HFFc6 (cell line): ENCODE measurements around the gene NKX2-3. TPM values are rescaled to one million over a fixed set of nuclear protein-coding genes. Genes with fewer than 3 reads are reported as not detected.

Experiments used
- DNase-seq: peaks from one replicate; pipeline ENCODE4 v3.0.0-alpha.2; 2018
- H3K27ac Mint-ChIP-seq: 2 replicates; pipeline ENCODE4 v1.8.0; 2020; ENCODE audit warnings: mild to moderate bottlenecking, mixed read lengths
- H3K27me3 Mint-ChIP-seq: 2 replicates; pipeline ENCODE4 v1.8.0; 2021; ENCODE audit warnings: mild to moderate bottlenecking, moderate library complexity, mixed read lengths; ENCODE audit not compliant: insufficient read depth
- H3K36me3 Mint-ChIP-seq: 2 replicates; pipeline ENCODE4 v1.8.0; 2021; ENCODE audit warnings: low read depth, mixed read lengths
- H3K4me1 Mint-ChIP-seq: 2 replicates; pipeline ENCODE4 v1.8.0; 2020; ENCODE audit warnings: low read depth, mixed read lengths
- H3K4me3 Mint-ChIP-seq: 2 replicates; pipeline ENCODE4 v1.8.0; 2020; ENCODE audit warnings: mild to moderate bottlenecking, moderate library complexity, mixed read lengths
- H3K9me3 Mint-ChIP-seq: 2 replicates; pipeline ENCODE4 v1.8.0; 2020; ENCODE audit warnings: mild to moderate bottlenecking, mixed read lengths
- total RNA-seq, 6 experiments: library from RNA; stranded (reverse); fragmentation: NEBNext Ultra II Directional; extraction: Animal tissue kit (Norgen Biotek cat#: 25700); gene quantifications; 2 replicates in 1 of 6; 3 replicates in 5 of 6; pipeline ENCODE4 v1.2.3, GENCODE V29; 2021
- TF ChIP-seq, protein P1 (sequence below): fragments of 200-600 bp; sonication (generic); IDR thresholded peaks from 2 replicates; pipeline ENCODE4 v1.5.0; 2021; ENCODE audit warnings: antibody characterized with exemption, mild to moderate bottlenecking

The NKX2-3 gene
- total RNA-seq, 6 experiments from 2014 or later, result not detected

DNA sequence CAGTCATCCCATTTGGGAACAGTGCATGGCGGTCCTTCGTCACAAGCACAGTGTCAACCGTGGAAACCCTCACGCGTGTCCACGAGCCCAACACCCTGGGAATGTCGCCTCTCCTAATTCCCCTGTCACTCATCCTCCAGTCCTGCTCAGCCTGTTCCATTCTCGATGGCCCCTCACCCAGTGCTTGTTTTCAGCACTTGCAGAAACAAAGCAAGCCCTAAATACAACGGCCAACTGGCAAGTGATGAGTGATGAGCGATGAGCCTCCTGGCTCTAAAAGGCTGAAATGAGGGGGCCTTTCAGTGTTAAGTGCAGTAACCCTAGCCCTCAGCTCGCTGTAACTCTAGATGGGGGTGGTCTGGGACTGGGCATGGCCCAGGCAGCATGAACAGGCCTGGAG lies 22.6 kb downstream of the NKX2-3 start:
- H3K27ac Mint-ChIP-seq, result no peak overlapping the region
- no peaks in the 10 kb centered on the region for H3K9me3 Mint-ChIP-seq
- H3K27me3 Mint-ChIP-seq, result peaks cover 44% of the 10 kb centered on the region
- TF ChIP-seq, protein P1, sequence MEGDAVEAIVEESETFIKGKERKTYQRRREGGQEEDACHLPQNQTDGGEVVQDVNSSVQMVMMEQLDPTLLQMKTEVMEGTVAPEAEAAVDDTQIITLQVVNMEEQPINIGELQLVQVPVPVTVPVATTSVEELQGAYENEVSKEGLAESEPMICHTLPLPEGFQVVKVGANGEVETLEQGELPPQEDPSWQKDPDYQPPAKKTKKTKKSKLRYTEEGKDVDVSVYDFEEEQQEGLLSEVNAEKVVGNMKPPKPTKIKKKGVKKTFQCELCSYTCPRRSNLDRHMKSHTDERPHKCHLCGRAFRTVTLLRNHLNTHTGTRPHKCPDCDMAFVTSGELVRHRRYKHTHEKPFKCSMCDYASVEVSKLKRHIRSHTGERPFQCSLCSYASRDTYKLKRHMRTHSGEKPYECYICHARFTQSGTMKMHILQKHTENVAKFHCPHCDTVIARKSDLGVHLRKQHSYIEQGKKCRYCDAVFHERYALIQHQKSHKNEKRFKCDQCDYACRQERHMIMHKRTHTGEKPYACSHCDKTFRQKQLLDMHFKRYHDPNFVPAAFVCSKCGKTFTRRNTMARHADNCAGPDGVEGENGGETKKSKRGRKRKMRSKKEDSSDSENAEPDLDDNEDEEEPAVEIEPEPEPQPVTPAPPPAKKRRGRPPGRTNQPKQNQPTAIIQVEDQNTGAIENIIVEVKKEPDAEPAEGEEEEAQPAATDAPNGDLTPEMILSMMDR, result no peak
- peaks cover 24% of the 10 kb centered on the region for H3K4me1 Mint-ChIP-seq
- no peaks in the 10 kb centered on the region for H3K36me3 Mint-ChIP-seq
- DNase-seq, result no peak
- no peak overlapping the region for H3K4me3 Mint-ChIP-seq

DNA sequence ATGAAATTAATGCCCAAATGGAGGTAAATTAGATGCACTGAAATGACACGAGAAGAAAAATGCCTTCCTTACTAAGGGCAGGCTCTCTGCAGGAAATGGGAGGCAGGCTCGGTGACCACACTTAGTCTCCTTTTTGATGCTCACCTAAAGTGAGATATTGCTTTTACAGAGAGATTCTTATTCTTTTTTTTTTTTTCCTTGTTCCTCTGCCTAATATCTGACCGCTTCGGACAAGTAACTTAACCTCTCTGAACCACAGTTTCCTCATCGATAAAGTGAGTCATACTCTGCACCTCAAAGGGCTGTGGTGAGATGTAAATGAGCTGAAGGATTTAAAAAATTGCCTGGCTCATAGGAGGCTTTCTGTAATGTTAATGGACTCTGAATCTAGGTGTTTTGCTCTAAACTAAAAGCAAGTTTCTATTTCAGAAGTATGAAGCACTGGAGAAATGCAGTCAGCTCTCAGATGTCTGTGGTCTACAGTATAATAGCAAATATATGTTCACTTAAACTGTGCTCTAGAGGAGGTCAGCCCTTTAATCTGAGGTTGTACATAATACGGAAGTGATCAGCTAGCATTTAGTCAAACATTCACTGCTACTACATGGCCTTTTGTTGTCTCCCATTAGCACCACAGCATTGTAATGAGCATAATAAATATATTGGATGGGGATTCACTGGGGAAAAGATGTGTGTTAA lies 23.2 kb downstream of the NKX2-3 start:
- Mint-ChIP-seq H3K9me3 (no peaks in the 10 kb centered on the region), H3K27me3 (peaks cover 41% of the 10 kb centered on the region), H3K4me3 (no peak overlapping the region), H3K4me1 (peaks cover 22% of the 10 kb centered on the region), H3K36me3 (no peaks in the 10 kb centered on the region), H3K27ac (no peak overlapping the region)
- peak; percentile 8 for DNase-seq
- TF ChIP-seq, protein P1, result no peak

DNA sequence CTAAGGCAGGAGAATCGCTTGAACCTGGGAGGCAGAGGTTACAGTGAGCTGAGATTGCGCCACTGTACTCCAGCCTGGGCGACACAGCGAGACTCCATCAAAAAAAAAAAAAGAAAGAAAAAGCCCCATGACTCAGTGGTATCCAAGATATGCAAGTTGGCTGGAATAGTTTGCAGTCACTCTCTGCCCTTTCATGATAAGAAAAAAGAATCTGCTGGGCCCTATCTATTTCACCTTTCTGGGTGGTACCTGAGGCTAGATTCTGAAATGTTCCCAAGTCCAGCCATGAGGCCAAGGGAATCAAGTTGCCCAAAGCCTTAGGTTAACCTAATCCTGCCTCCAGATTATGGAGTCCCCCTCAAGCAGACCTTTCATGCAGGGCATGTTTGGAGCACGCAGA lies 24.3 kb downstream of the NKX2-3 start:
- Mint-ChIP-seq H3K27ac (no peak overlapping the region), H3K4me3 (no peak overlapping the region), H3K4me1 (peaks cover 11% of the 10 kb centered on the region)

DNA sequence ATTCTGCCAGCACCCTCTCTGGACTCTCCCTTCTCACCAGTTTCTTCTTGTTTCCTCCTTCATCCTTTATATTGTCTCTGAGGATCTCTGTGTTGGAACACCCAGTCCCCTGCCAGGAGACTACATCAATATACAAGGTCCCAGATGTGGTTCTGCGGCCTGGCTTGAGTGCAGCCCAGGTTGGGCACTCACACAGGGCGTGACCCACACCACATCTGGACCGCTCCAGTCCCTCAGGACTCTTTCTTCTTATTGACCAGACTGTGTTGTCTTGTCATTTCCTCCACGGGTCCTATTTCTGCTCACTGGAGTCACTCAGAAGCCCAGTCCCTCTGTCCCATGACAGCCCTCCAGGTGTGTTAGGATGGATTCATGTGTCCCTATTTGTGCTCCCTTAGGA lies 26.0 kb downstream of the NKX2-3 start:
- Mint-ChIP-seq H3K27ac (no peak overlapping the region), H3K27me3 (peaks cover 36% of the 10 kb centered on the region), H3K4me3 (no peak overlapping the region), H3K9me3 (no peaks in the 10 kb centered on the region), H3K36me3 (no peaks in the 10 kb centered on the region), H3K4me1 (peaks cover 10% of the 10 kb centered on the region)
- TF ChIP-seq, protein P1, result no peak
- DNase-seq, result no peak

More for the DNA sequence above, 24.3 kb downstream of the NKX2-3 start:
- no peak for DNase-seq
- Mint-ChIP-seq H3K36me3 (no peaks in the 10 kb centered on the region), H3K9me3 (no peaks in the 10 kb centered on the region), H3K27me3 (peaks cover 32% of the 10 kb centered on the region)
- TF ChIP-seq, protein P1, result no peak

DNA sequence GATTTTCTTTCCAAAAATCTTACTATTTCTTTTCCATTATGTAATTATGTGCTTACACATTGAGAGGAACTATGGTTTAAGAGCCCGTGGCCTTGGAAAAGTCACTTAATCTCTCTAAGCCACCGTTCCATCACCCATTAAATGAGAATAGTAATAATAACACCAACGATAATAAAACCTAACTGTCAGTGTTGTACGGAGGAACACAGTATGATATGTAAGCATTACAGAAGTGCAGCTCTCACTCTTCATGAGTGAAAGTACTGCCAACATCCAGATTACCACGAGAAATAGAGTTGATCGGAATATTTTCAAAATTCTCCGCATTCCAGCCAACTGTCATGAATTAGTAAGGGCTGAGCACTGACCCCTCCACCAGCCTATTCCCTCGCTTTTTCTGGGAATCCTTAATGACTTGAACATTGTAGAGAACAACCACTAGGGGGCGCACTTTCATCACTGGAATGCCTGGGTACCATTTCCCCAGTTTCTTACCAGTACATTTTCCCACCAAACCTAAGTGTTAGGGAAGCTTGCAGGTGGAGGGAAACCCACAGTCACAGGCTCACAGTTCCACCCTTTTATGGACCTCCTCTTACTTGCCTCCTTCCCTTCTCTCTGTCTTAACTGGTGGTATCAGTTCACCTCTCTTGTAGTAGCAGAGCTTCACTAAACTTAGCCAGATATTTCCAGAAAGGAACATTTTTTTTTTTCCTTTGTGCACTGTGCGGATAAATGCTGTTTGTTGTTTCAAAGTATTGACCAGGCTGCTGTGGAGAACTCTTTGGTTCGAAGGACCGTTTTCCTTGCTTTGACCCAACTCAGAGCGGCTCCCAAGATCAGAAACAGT lies 27.8 kb downstream of the NKX2-3 start:
- Mint-ChIP-seq H3K9me3 (no peaks in the 10 kb centered on the region), H3K4me3 (no peak overlapping the region; the same call in 1 of the 2 replicates), H3K36me3 (no peaks in the 10 kb centered on the region), H3K27ac (no peak overlapping the region), H3K27me3 (peaks cover 25% of the 10 kb centered on the region), H3K4me1 (peaks cover 9% of the 10 kb centered on the region)
- peak; percentile 36 for DNase-seq
- TF ChIP-seq, protein P1, result peak; percentile 98
